Measurements from ENCODE around the gene NTRK2.

- TF ChIP-seq CTCF (IDR thresholded peaks at IDR 0.05) = no peak
- no peak for TF ChIP-seq POLR2A (IDR thresholded peaks at IDR 0.05)
These were observed 112.7 kb downstream of the NTRK2 start for GRCh38 chr9:84781931-84782866.
